Measurements from ENCODE around the gene BAZ2B. TPM values are rescaled to one million over a fixed set of nuclear protein-coding genes. Genes with fewer than 3 reads are reported as not detected.
A peak's percentile ranks its signal among the peaks of the same experiment; 100 is the strongest.

BAZ2B gene
- total RNA-seq, 2 experiments from 2014 or later = 3.7 to 11.8 TPM

- BruUV-seq (replicated peaks) = no TSS peak
- no peak overlapping the region for H2AFZ ChIP-seq (ENCODE audit: low read length)
- no peak for DNase-seq (ENCODE audit: low spot score)
- H3K4me3 ChIP-seq (ENCODE audit: low read depth, low read length, poor library complexity, severe bottlenecking) = no peak overlapping the region
- no peaks in the 10 kb centered on the region; the same call in 1 of the 2 replicates for H4K20me1 ChIP-seq (ENCODE audit: insufficient read depth, low read length)
- ChIA-PET CTCF (ENCODE audit: unreplicated experiment) (no interaction called here), POLR2A (interaction anchor here (0.6 kb wide), 1 partner anchor 18 kb away, joined by 5 read pairs; no protein-coding TSS in a partner anchor)
- intact Hi-C loops (cut with micrococcal nuclease; ENCODE audit: unreplicated experiment) = loop anchor here (5.0 kb wide), 1 partner anchor 190 kb away; no protein-coding TSS in a partner anchor
- H3K9me2 ChIP-seq (ENCODE audit: insufficient read depth, low read length) = no peaks in the 10 kb centered on the region
- no peak for TF ChIP-seq EZH2phosphoT487 (IDR thresholded peaks at IDR 0.05; ENCODE audit: borderline replicate concordance, low read depth, low read length)
- no peak for TF ChIP-seq CTCF (conservative IDR thresholded peaks at IDR 0.05; ENCODE audit: low read length)
- no peaks in the 10 kb centered on the region for H3K36me3 ChIP-seq (ENCODE audit: insufficient read depth, low read length)
- H3K79me2 ChIP-seq (ENCODE audit: insufficient read depth, low read depth, low read length) = no peaks in the 10 kb centered on the region
- H3K9me3 ChIP-seq (ENCODE audit: low read length) = no peaks in the 10 kb centered on the region
- no peak overlapping the region for H3K27ac ChIP-seq (ENCODE audit: low read depth, low read length, poor library complexity, severe bottlenecking)
- no peaks in the 10 kb centered on the region for H3K4me1 ChIP-seq (ENCODE audit: insufficient read depth, low read length, poor library complexity, severe bottlenecking)
- H3K4me2 ChIP-seq (ENCODE audit: low read length) = no peak overlapping the region
These were observed 752 bp upstream of the BAZ2B start for GRCh38 chr2:159617100-159617499.

GRCh38 chr2:159615367-159616285, 722 bp downstream of the BAZ2B start:
- no peaks in the 10 kb centered on the region for H3K79me2 ChIP-seq (ENCODE audit: insufficient read depth, low read depth, low read length)
- intact Hi-C loops (cut with micrococcal nuclease; ENCODE audit: unreplicated experiment) = loop anchor here (5.0 kb wide), 1 partner anchor 192 kb away; no protein-coding TSS in a partner anchor
- 0 out of 2 replicates have a peak, but pooled peaks have one; percentile 31 for TF ChIP-seq EZH2phosphoT487 (IDR thresholded peaks at IDR 0.05; ENCODE audit: borderline replicate concordance, low read depth, low read length)
- no peak for TF ChIP-seq CTCF (conservative IDR thresholded peaks at IDR 0.05; ENCODE audit: low read length)
- H3K4me3 ChIP-seq (ENCODE audit: low read depth, low read length, poor library complexity, severe bottlenecking) = peak overlapping the region; percentile 63
- no peaks in the 10 kb centered on the region for H3K9me2 ChIP-seq (ENCODE audit: insufficient read depth, low read length)
- no TSS peak for BruUV-seq (replicated peaks)
- H3K27ac ChIP-seq (ENCODE audit: low read depth, low read length, poor library complexity, severe bottlenecking) = no peak overlapping the region
- H3K4me1 ChIP-seq (ENCODE audit: insufficient read depth, low read length, poor library complexity, severe bottlenecking) = no peaks in the 10 kb centered on the region
- H3K4me2 ChIP-seq (ENCODE audit: low read length) = peak overlapping the region; percentile 49; the same call in 1 of the 2 replicates
- peak; percentile 19 for DNase-seq (ENCODE audit: low spot score)
- H2AFZ ChIP-seq (ENCODE audit: low read length) = no peak overlapping the region
- H4K20me1 ChIP-seq (ENCODE audit: insufficient read depth, low read length) = no peaks in the 10 kb centered on the region
- ChIA-PET CTCF (ENCODE audit: unreplicated experiment) (no interaction called here), POLR2A (interaction anchor here (0.6 kb wide), 1 partner anchor 426 kb away, joined by 4 read pairs; no protein-coding TSS in a partner anchor)
- H3K9me3 ChIP-seq (ENCODE audit: low read length) = no peaks in the 10 kb centered on the region
- no peaks in the 10 kb centered on the region for H3K36me3 ChIP-seq (ENCODE audit: insufficient read depth, low read length)
